Loucy (cell line): ENCODE results near the gene INPP4A.
"Not testable (repeated sequence)": the region's sequence is repeated elsewhere in the genome, so short reads cannot be mapped to it uniquely, and the experiment has no call there.

Source experiments
- H2AFZ ChIP-seq: fragments of 200-600 bp; sonication (generic); 2 replicates; pipeline ENCODE4 v1.6.0; 2016; ENCODE audit warnings: antibody characterized with exemption, mild to moderate bottlenecking, low read length, moderate library complexity
- H3F3A ChIP-seq: fragments of 200-600 bp; 2 replicates; pipeline ENCODE4 v1.6.0; 2016; ENCODE audit warnings: antibody characterized with exemption, low read depth, mild to moderate bottlenecking
- H3K27me3 ChIP-seq: fragments of 200-600 bp; sonication (generic); 2 replicates; pipeline ENCODE4 v1.6.1; 2014; ENCODE audit warnings: low read length, mild to moderate bottlenecking; ENCODE audit not compliant: insufficient read depth, poor library complexity, severe bottlenecking
- H3K36me3 ChIP-seq: fragments of 200-600 bp; sonication (generic); 2 replicates; pipeline ENCODE4 v1.6.1; 2016; ENCODE audit warnings: low read length; ENCODE audit not compliant: insufficient read depth
- H3K4me1 ChIP-seq: fragments of 200-600 bp; sonication (generic); 2 replicates; pipeline ENCODE4 v1.5.1; 2014; ENCODE audit warnings: low read length, mild to moderate bottlenecking; ENCODE audit not compliant: insufficient read depth, poor library complexity, severe bottlenecking
- H3K4me2 ChIP-seq: fragments of 200-600 bp; sonication (generic); 2 replicates; pipeline ENCODE4 v1.6.0; 2014; ENCODE audit warnings: antibody characterized with exemption, low read length, low read depth, mild to moderate bottlenecking; ENCODE audit not compliant: poor library complexity, severe bottlenecking
- H3K4me3 ChIP-seq: fragments of 200-600 bp; sonication (generic); 2 replicates; pipeline ENCODE4 v1.5.1; 2014; ENCODE audit warnings: low read length, mild to moderate bottlenecking, mixed read lengths; ENCODE audit not compliant: poor library complexity, severe bottlenecking
- H3K79me2 ChIP-seq: fragments of 200-600 bp; sonication (generic); 2 replicates; pipeline ENCODE4 v1.6.1; 2014; ENCODE audit warnings: low read length; ENCODE audit not compliant: insufficient read depth
- H3K9ac ChIP-seq: fragments of 200-600 bp; sonication (generic); 2 replicates; pipeline ENCODE4 v1.6.0; 2014; ENCODE audit warnings: mild to moderate bottlenecking, low read depth, low read length, moderate library complexity; ENCODE audit not compliant: poor library complexity, severe bottlenecking
- H3K9me2 ChIP-seq: fragments of 200-600 bp; sonication (generic); replicated peaks from 2 replicates; pipeline ENCODE4 v1.6.1; 2016; ENCODE audit warnings: low read depth, low read length, mixed read lengths
- H3K9me3 ChIP-seq: fragments of 200-600 bp; sonication (generic); 2 replicates; pipeline ENCODE4 v1.6.1; 2014; ENCODE audit warnings: mild to moderate bottlenecking, antibody characterized with exemption, low read length, low read depth; ENCODE audit not compliant: insufficient read depth
- H4K20me1 ChIP-seq: fragments of 200-600 bp; sonication (generic); 2 replicates; pipeline ENCODE4 v1.6.0; 2014; ENCODE audit warnings: antibody characterized with exemption, low read length, mild to moderate bottlenecking; ENCODE audit not compliant: insufficient read depth, poor library complexity, severe bottlenecking
- EZH2phosphoT487 ChIP-seq: fragments of 200-600 bp; IDR thresholded peaks from 2 replicates; pipeline ENCODE4 v1.6.1; 2018; ENCODE audit warnings: antibody characterized with exemption, mild to moderate bottlenecking, moderate library complexity, borderline replicate concordance
- TF ChIP-seq, protein P1 (sequence below): fragments of 200-600 bp; sonication (generic); conservative IDR thresholded peaks from 2 replicates; pipeline ENCODE4 v1.5.1; 2014; ENCODE audit warnings: mild to moderate bottlenecking, antibody characterized with exemption, low read length

The INPP4A gene

GRCh38 chr2:98588880-98589431 lies 144.3 kb downstream of the INPP4A start:
- Histone ChIP-seq H3K4me3 (no peak overlapping the region), H3K9ac (no peak overlapping the region), H3K9me2 (no peaks in the 10 kb centered on the region), H3F3A (no peaks in the 10 kb centered on the region), H3K79me2 (no peaks in the 10 kb centered on the region), H3K4me1 (peaks cover 28% of the 10 kb centered on the region), H3K27me3 (no peaks in the 10 kb centered on the region), H3K36me3 (peaks cover 30% of the 10 kb centered on the region), H3K4me2 (peak overlapping the region; percentile 46), H4K20me1 (no peaks in the 10 kb centered on the region), H3K9me3 (peaks cover under 1% of the 10 kb centered on the region; the same call in 1 of the 2 replicates), H2AFZ (no peak overlapping the region)
- TF ChIP-seq EZH2phosphoT487, result no peak
- TF ChIP-seq, protein P1, sequence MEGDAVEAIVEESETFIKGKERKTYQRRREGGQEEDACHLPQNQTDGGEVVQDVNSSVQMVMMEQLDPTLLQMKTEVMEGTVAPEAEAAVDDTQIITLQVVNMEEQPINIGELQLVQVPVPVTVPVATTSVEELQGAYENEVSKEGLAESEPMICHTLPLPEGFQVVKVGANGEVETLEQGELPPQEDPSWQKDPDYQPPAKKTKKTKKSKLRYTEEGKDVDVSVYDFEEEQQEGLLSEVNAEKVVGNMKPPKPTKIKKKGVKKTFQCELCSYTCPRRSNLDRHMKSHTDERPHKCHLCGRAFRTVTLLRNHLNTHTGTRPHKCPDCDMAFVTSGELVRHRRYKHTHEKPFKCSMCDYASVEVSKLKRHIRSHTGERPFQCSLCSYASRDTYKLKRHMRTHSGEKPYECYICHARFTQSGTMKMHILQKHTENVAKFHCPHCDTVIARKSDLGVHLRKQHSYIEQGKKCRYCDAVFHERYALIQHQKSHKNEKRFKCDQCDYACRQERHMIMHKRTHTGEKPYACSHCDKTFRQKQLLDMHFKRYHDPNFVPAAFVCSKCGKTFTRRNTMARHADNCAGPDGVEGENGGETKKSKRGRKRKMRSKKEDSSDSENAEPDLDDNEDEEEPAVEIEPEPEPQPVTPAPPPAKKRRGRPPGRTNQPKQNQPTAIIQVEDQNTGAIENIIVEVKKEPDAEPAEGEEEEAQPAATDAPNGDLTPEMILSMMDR, result no peak

DNA sequence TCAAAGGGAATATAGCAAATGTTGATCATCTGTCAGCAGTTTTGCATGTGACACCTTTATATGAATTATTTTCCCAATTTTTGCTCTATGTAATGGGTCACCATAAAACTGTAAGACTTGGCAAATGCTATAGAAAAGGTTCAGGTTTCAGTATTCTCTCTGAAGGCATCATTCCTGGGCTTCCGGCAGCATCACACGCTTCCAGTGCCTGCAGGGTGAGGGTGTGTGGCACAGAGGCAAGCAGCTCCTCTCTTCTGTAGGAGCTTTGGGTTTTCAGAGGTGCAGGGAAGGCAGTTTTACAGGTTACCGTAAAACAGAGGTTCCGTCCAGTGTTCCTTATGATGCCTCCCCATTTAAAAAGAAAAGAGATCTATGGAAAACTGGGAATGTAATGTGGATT lies 144.8 kb downstream of the INPP4A start:
- Histone ChIP-seq H3K4me3 (no peak overlapping the region), H3K27me3 (no peaks in the 10 kb centered on the region), H3K4me1 (peaks cover 28% of the 10 kb centered on the region), H3K4me2 (peak overlapping the region; percentile 46), H3K36me3 (peaks cover 31% of the 10 kb centered on the region), H3K9ac (no peak overlapping the region), H2AFZ (no peak overlapping the region), H3F3A (no peaks in the 10 kb centered on the region), H3K9me3 (peaks cover 4% of the 10 kb centered on the region; the same call in 1 of the 2 replicates), H4K20me1 (no peaks in the 10 kb centered on the region), H3K9me2 (no peaks in the 10 kb centered on the region), H3K79me2 (no peaks in the 10 kb centered on the region)
- TF ChIP-seq, protein P1, result no peak
- no peak for TF ChIP-seq EZH2phosphoT487

DNA sequence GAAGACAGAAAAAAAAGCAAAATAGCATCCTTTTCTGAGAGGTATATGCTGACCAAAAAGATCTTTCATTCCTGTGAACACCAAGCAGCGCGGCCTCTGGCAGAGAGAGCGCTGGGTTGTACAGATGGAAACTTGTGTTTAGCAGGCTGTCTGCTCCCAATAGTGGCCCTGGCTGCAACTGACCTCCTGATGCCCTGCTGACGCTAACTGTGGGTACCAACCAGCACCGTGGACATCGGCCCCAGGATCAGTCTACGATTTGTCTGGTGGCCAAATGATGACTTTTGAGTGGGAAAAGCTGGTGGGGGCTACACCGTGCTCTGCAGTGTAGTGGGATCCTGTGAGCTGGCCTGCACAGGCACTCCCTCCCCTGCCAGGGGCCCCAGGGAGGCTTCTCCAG lies 147.9 kb downstream of the INPP4A start:
- Histone ChIP-seq H4K20me1 (no peaks in the 10 kb centered on the region), H3K4me1 (peaks cover 28% of the 10 kb centered on the region), H3K4me2 (no peak overlapping the region), H2AFZ (no peak overlapping the region), H3K36me3 (peaks cover 27% of the 10 kb centered on the region), H3K9me3 (peaks cover 4% of the 10 kb centered on the region; the same call in 1 of the 2 replicates), H3K27me3 (no peaks in the 10 kb centered on the region), H3K79me2 (no peaks in the 10 kb centered on the region), H3F3A (no peaks in the 10 kb centered on the region), H3K9ac (no peak overlapping the region), H3K4me3 (no peak overlapping the region), H3K9me2 (no peaks in the 10 kb centered on the region)
- no peak for TF ChIP-seq EZH2phosphoT487
- TF ChIP-seq, protein P1, result no peak

GRCh38 chr2:98594665-98595064 lies 150.0 kb downstream of the INPP4A start:
- H4K20me1 ChIP-seq, H3K4me3 ChIP-seq, H3K9me3 ChIP-seq, H3K9ac ChIP-seq, H3K9me2 ChIP-seq, H3K79me2 ChIP-seq, H3K4me2 ChIP-seq, H3K27me3 ChIP-seq, H3F3A ChIP-seq, H2AFZ ChIP-seq: not testable (repeated sequence)
- peaks cover 31% of the 10 kb centered on the region for H3K36me3 ChIP-seq
- peaks cover 11% of the 10 kb centered on the region for H3K4me1 ChIP-seq
